Panc1 (cell line): ENCODE measurements around the gene CDH26. TPM values are rescaled to one million over a fixed set of nuclear protein-coding genes. Genes with fewer than 3 reads are reported as not detected.

ENCODE experiments used
- ATAC-seq: fragments of 200-7000 bp; cut with Tn5 transposase; 2 replicates; pipeline ENCODE4 v1.9.1; 2020; ENCODE audit warnings: mild to moderate bottlenecking, moderate library complexity
- BruUV-seq: library from RNA; stranded (reverse); fragments of 400-500 nt; replicated peaks from 2 replicates; lab custom pipeline; 2021; lab: Mats Ljungman, UMichigan
- CTCF ChIA-PET: fragments of 300-600 bp; sonication (Branson Sonifier 250); formaldehyde crosslinking; loops from one replicate; lab custom pipeline; 2022; ENCODE audit warnings: antibody characterized with exemption; lab: Charles Lee
- POLR2A ChIA-PET: fragments of 300-600 bp; sonication (Branson Sonifier 250); formaldehyde crosslinking; loops from one replicate; lab custom pipeline; 2022; ENCODE audit warnings: antibody characterized with exemption; lab: Charles Lee
- DNase-seq: peaks from one replicate; pipeline ENCODE4 v3.0.0-alpha.2; 2010; ENCODE audit warnings: low read depth, low spot score
- H3K27ac ChIP-seq: 2 replicates; pipeline ENCODE4 v1.5.1; 2011; ENCODE audit warnings: mild to moderate bottlenecking, low read length, inconsistent platforms
- H3K27me3 ChIP-seq: fragments of 200-500 bp; sonication (Bioruptor generic); 2 replicates; pipeline ENCODE4 v1.6.0; 2014; ENCODE audit warnings: low read length, inconsistent platforms; ENCODE audit not compliant: control insufficient read depth, insufficient read depth
- H3K36me3 ChIP-seq: fragments of 200-500 bp; sonication (Bioruptor generic); 2 replicates; pipeline ENCODE4 v1.5.1; 2014; ENCODE audit warnings: inconsistent platforms, mild to moderate bottlenecking, low read length, moderate library complexity; ENCODE audit not compliant: control insufficient read depth, insufficient read depth
- H3K4me1 ChIP-seq: 2 replicates; pipeline ENCODE4 v1.5.1; 2011; ENCODE audit warnings: inconsistent platforms, mild to moderate bottlenecking, low read length, moderate library complexity; ENCODE audit not compliant: control insufficient read depth, insufficient read depth
- H3K4me3 ChIP-seq, 2 experiments: 2 replicates each; pipeline ENCODE4 v1.5.1; 2011 to 2012; ENCODE audit warnings: low read depth in 2 of 2, low read length in 2 of 2, mild to moderate bottlenecking in 2 of 2, inconsistent platforms in 1 of 2, moderate library complexity in 1 of 2
- H3K9me3 ChIP-seq: fragments of 200-500 bp; sonication (Bioruptor generic); 2 replicates; pipeline ENCODE4 v1.5.1; 2014; ENCODE audit warnings: low read depth, mild to moderate bottlenecking, inconsistent platforms, low read length, moderate library complexity; ENCODE audit not compliant: control insufficient read depth, insufficient read depth
- POLR2AphosphoS5 ChIP-seq: IDR thresholded peaks from 2 replicates; pipeline ENCODE4 v1.6.1; 2012; ENCODE audit warnings: mild to moderate bottlenecking, low read depth, low read length, moderate library complexity
- SIN3A ChIP-seq: IDR thresholded peaks from 2 replicates; pipeline ENCODE4 v1.6.1; 2012; ENCODE audit warnings: low read depth, mild to moderate bottlenecking, low read length, moderate library complexity, borderline replicate concordance; ENCODE audit not compliant: insufficient read depth
- TCF7L2 ChIP-seq: IDR thresholded peaks from 2 replicates; pipeline ENCODE4 v1.6.1; 2011; ENCODE audit warnings: mild to moderate bottlenecking, low read depth, low read length, inconsistent platforms
- in situ Hi-C: cut with HindIII; loops from 2 replicates; pipeline ENCODE4 v1.10.0; 2016; ENCODE audit warnings: low sequenced_read_pairs, low pct_unique_long_range_greater_than_20kb
- intact Hi-C: fragments of 100-400 bp; cut with micrococcal nuclease; formaldehyde crosslinking; loops from one replicate; pipeline ENCODE4 v1.10.0; 2022; ENCODE audit not compliant: unreplicated experiment
- total RNA-seq: library from RNA; stranded (reverse); gene quantifications from one replicate; pipeline ENCODE4 v1.2.1, GENCODE V29; 2021; ENCODE audit not compliant: unreplicated experiment
- TF ChIP-seq, protein P1 (sequence below): fragments of 450-650 bp; IDR thresholded peaks from 2 replicates; pipeline ENCODE4 v1.5.1; 2017; ENCODE audit warnings: mild to moderate bottlenecking
- TF ChIP-seq, protein P2 (sequence below), 2 experiments: IDR thresholded peaks; 2 replicates each; pipeline ENCODE4 v1.6.1; 2011 to 2012; ENCODE audit warnings: low read depth in 2 of 2, control low read depth in 1 of 2, low read length in 1 of 2, mild to moderate bottlenecking in 1 of 2, moderate library complexity in 1 of 2; ENCODE audit not compliant: insufficient read depth in 1 of 2

Gene CDH26
- total RNA-seq, 1 experiment from 2014 or later, result 0.46 TPM

DNA sequence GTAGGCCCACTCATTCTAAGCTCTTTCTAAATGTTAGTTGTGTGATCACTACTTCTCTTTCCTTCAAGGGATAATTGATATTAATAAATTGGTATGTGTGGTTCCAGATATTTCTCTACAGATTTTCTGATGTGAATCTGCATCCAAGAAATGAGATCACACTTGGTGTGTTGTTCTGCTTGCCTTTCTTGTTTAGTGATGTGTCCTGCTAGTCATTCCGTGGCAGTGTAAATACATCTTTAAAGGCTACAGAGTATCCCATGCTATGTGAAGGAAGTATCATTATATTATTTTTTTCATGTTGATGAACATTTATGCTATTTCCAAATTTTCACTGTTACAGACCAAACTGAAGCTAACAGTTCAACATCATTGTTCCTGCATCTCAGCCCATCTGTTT, 13.2 kb downstream of the CDH26 start:
- TF ChIP-seq SIN3A (no peak), TCF7L2 (no peak), POLR2AphosphoS5 (no peak)
- TF ChIP-seq, protein P1, sequence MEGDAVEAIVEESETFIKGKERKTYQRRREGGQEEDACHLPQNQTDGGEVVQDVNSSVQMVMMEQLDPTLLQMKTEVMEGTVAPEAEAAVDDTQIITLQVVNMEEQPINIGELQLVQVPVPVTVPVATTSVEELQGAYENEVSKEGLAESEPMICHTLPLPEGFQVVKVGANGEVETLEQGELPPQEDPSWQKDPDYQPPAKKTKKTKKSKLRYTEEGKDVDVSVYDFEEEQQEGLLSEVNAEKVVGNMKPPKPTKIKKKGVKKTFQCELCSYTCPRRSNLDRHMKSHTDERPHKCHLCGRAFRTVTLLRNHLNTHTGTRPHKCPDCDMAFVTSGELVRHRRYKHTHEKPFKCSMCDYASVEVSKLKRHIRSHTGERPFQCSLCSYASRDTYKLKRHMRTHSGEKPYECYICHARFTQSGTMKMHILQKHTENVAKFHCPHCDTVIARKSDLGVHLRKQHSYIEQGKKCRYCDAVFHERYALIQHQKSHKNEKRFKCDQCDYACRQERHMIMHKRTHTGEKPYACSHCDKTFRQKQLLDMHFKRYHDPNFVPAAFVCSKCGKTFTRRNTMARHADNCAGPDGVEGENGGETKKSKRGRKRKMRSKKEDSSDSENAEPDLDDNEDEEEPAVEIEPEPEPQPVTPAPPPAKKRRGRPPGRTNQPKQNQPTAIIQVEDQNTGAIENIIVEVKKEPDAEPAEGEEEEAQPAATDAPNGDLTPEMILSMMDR, result no peak
- TF ChIP-seq, protein P2, sequence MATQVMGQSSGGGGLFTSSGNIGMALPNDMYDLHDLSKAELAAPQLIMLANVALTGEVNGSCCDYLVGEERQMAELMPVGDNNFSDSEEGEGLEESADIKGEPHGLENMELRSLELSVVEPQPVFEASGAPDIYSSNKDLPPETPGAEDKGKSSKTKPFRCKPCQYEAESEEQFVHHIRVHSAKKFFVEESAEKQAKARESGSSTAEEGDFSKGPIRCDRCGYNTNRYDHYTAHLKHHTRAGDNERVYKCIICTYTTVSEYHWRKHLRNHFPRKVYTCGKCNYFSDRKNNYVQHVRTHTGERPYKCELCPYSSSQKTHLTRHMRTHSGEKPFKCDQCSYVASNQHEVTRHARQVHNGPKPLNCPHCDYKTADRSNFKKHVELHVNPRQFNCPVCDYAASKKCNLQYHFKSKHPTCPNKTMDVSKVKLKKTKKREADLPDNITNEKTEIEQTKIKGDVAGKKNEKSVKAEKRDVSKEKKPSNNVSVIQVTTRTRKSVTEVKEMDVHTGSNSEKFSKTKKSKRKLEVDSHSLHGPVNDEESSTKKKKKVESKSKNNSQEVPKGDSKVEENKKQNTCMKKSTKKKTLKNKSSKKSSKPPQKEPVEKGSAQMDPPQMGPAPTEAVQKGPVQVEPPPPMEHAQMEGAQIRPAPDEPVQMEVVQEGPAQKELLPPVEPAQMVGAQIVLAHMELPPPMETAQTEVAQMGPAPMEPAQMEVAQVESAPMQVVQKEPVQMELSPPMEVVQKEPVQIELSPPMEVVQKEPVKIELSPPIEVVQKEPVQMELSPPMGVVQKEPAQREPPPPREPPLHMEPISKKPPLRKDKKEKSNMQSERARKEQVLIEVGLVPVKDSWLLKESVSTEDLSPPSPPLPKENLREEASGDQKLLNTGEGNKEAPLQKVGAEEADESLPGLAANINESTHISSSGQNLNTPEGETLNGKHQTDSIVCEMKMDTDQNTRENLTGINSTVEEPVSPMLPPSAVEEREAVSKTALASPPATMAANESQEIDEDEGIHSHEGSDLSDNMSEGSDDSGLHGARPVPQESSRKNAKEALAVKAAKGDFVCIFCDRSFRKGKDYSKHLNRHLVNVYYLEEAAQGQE (IDR thresholded peaks at IDR 0.05; ENCODE audit: insufficient read depth in 1 of 2, low read depth in 2 of 2, low read length in 1 of 2), result no peak
- H3K4me1 ChIP-seq, result no peaks in the 10 kb centered on the region
- H3K27ac ChIP-seq, result no peak overlapping the region
- H3K4me3 ChIP-seq, result no peak overlapping the region
- no peaks in the 10 kb centered on the region for H3K9me3 ChIP-seq
- ChIA-PET CTCF (no interaction called here), POLR2A (no interaction called here)
- in situ Hi-C loops, result no loop called here
- DNase-seq, result no peak
- no peaks in the 10 kb centered on the region for H3K36me3 ChIP-seq
- intact Hi-C loops, result no loop called here
- ATAC-seq, result no peak
- BruUV-seq, result no TSS peak
- H3K27me3 ChIP-seq, result no peaks in the 10 kb centered on the region

DNA sequence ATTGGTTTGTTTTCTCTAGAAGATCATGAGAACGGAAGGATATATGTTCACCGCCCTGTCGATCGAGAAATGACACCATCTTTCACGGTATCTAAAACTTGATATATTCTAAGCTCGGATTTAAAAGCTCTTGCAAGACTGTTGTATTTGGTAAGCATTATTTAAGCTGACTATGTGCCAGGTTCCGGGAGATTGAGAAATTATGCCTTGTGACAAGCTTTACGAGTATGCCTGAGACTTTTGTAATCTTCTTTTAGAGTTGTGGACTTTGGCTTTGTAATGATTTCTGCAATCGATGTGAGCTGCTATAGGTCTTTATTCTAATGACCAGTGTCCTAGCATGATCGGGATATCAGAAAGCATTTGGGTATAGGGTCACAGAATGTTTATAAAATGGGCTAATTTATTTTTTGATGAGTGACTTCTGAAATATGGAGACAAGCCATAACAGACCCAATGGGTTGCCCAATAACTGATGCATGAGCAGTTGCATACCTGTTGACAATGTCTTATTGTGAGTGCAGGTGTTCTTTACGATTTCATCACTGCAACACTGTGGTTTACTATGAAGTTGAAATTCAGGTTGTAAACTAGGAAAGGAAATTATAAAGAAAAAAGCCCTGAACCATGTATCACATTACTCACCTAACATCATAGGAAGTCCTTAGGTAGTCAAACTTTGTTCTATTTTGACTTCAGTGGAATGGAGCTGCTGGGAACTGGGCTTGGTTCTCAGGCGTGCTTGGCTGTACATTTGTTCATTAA, 14.0 kb downstream of the CDH26 start:
- H3K27me3 ChIP-seq, result no peaks in the 10 kb centered on the region
- intact Hi-C loops, result no loop called here
- no TSS peak for BruUV-seq
- ChIA-PET CTCF (interaction anchor here (0.6 kb wide), 1 partner anchor 639 kb away, joined by 3 read pairs; no protein-coding TSS in a partner anchor), POLR2A (no interaction called here)
- in situ Hi-C loops, result no loop called here
- H3K27ac ChIP-seq, result no peak overlapping the region
- no peak overlapping the region for H3K4me3 ChIP-seq
- TF ChIP-seq, protein P2 (IDR thresholded peaks at IDR 0.05; ENCODE audit: insufficient read depth in 1 of 2, low read depth in 2 of 2, low read length in 1 of 2), result no peak
- TF ChIP-seq, protein P1, result no peak
- TF ChIP-seq POLR2AphosphoS5 (no peak), TCF7L2 (no peak), SIN3A (no peak)
- H3K9me3 ChIP-seq, result no peaks in the 10 kb centered on the region
- no peaks in the 10 kb centered on the region for H3K4me1 ChIP-seq
- ATAC-seq, result no peak
- H3K36me3 ChIP-seq, result no peaks in the 10 kb centered on the region
- DNase-seq, result no peak
